ENCODE data around the gene PRICKLE2.

DNA sequence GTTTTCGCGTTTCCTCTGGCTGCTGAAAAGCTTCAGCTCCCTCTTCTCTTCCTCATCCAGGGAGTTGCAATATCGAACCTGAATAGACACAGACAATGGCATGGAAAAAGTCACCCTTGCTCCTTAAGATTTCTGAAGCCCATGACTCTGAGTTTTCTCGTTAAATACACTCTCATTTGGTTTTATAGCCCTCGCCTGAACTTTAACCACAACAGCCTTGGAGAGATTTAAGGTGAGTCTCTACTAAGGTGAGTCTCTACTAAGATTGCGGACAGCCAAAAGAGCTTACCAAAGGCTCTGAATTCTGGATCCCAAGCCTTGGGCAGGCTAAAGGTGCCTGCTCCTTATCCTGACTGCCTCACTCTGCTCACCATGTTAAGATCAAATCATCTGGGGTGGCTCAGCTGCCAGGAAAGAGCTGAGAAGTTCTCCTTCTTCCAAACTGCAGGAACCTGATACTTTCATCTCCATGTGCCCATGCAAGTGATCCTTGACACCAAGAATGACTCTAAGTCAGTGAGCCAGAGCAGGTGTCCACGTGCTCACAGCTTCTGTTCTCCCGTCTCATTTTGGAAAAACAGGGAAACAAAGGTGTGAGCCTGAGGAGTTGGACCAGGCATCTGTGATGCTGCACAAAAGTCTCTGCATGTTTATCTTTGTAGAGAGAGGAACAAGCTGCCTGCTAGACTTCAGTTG, 65.1 kb downstream of the PRICKLE2 start:
- no peak for TF ChIP-seq GATA2 (IDR thresholded peaks at IDR 0.05; ENCODE audit: low read depth, low read length)
- TF ChIP-seq GATA3 (IDR thresholded peaks at IDR 0.05; ENCODE audit: low read depth, low read length) = no peak
